H1 (cell line): ENCODE measurements around the gene PLD6.

Experiments used
- CHD7 ChIP-seq: fragments of 300-600 bp; sonication (generic); IDR thresholded peaks from 2 replicates; pipeline ENCODE4 v1.7.1; 2012; ENCODE audit warnings: low read length, moderate library complexity, mild to moderate bottlenecking, inconsistent platforms; ENCODE audit not compliant: insufficient replicate concordance
- CREB1 ChIP-seq: IDR thresholded peaks from 2 replicates; pipeline ENCODE4 v1.6.1; 2012; ENCODE audit warnings: inconsistent platforms
- CTCF ChIP-seq, 3 experiments: IDR thresholded peaks; 1 replicate in 2 of 3; 2 replicates in 1 of 3; pipeline versions ENCODE4 v1.5.1 to v1.6.1; 2011; ENCODE audit warnings: low read length in 3 of 3, mild to moderate bottlenecking in 3 of 3, inconsistent platforms in 2 of 3, low read depth in 1 of 3, moderate library complexity in 1 of 3; ENCODE audit not compliant: insufficient read depth in 1 of 3; ENCODE audit errors: control extremely low read depth in 1 of 3
- KDM1A ChIP-seq: fragments of 200-600, 300-600 bp; sonication (generic); IDR thresholded peaks from 2 replicates; pipeline ENCODE4 v1.7.1; 2016; ENCODE audit warnings: mild to moderate bottlenecking, low read length, borderline replicate concordance
- RNF2 ChIP-seq: fragments of 200-900, 300-1000 bp; sonication (generic); IDR thresholded peaks from 2 replicates; pipeline ENCODE4 v1.7.1; 2016; ENCODE audit warnings: borderline replicate concordance, low read depth, mild to moderate bottlenecking, antibody characterized with exemption, low read length; ENCODE audit not compliant: poor library complexity, severe bottlenecking; ENCODE audit errors: missing control alignments
- TBP ChIP-seq: IDR thresholded peaks from 2 replicates; pipeline ENCODE4 v1.6.1; 2011; ENCODE audit warnings: low read depth, low read length, improper control_type of control experiment

- TF ChIP-seq CREB1 (no peak), KDM1A (no peak), TBP (no peak), CHD7 (no peak), RNF2 (no peak), CTCF (IDR thresholded peaks at IDR 0.05; ENCODE audit: control extremely low read depth in 1 of 3, insufficient read depth in 1 of 3, low read depth in 1 of 3, low read length in 3 of 3) (no peak)
These were observed 25.2 kb downstream of the PLD6 start for GRCh38 chr17:17180741-17181525.
